ENCODE results near the gene PLET1.

DNA sequence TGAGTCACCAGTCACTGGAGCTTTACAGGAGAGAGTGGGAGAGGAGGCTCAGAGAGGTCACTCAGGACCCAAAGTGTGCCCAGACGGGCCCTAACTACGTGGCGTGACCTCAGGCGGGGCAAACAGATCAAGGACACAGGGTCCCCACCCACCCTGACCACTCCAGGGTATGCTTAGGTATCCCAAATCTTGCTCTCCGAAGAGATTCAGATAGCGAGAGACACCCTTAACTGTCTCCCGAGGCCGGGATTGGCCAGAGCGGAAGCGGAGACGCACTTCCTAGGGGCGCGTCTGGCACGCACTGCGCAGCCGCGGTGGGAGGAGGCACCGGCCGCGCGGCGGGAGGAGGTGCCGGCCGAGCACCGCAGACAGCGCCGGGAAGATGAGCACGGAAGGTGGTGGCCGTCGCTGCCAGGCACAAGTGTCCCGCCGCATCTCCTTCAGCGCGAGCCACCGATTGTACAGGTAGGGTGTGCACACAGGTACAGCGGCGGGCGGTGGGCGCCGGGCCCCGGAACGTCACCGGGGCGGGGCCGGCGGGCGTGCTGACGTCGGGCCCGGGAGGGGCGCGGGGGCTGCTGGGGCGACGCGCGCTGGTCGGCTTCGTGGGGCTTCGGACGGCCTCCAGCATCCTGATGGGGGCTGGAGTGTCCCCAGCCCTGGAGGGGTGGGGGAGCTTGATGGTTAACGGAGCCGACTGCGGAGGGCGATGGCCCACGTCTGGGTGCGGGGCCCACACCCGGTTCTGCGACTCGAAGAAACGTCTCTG, 34.4 kb downstream of the PLET1 start, which contains the start of gene PTS:
- no peak for TF ChIP-seq EZH2 (IDR thresholded peaks at IDR 0.05; ENCODE audit: borderline replicate concordance, insufficient read depth, low read depth, low read length, poor library complexity, severe bottlenecking)
- TF ChIP-seq, protein P1, sequence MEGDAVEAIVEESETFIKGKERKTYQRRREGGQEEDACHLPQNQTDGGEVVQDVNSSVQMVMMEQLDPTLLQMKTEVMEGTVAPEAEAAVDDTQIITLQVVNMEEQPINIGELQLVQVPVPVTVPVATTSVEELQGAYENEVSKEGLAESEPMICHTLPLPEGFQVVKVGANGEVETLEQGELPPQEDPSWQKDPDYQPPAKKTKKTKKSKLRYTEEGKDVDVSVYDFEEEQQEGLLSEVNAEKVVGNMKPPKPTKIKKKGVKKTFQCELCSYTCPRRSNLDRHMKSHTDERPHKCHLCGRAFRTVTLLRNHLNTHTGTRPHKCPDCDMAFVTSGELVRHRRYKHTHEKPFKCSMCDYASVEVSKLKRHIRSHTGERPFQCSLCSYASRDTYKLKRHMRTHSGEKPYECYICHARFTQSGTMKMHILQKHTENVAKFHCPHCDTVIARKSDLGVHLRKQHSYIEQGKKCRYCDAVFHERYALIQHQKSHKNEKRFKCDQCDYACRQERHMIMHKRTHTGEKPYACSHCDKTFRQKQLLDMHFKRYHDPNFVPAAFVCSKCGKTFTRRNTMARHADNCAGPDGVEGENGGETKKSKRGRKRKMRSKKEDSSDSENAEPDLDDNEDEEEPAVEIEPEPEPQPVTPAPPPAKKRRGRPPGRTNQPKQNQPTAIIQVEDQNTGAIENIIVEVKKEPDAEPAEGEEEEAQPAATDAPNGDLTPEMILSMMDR (IDR thresholded peaks at IDR 0.05): no peak

Data from B cell (primary cell).